HFFc6 (cell line): ENCODE measurements around the gene POLR2A. TPM values are rescaled to one million over a fixed set of nuclear protein-coding genes. Genes with fewer than 3 reads are reported as not detected.

Experiments
- DNase-seq: peaks from one replicate; pipeline ENCODE4 v3.0.0-alpha.2; 2018
- H3K27ac Mint-ChIP-seq: 2 replicates; pipeline ENCODE4 v1.8.0; 2020; ENCODE audit warnings: mild to moderate bottlenecking, mixed read lengths
- H3K27me3 Mint-ChIP-seq: 2 replicates; pipeline ENCODE4 v1.8.0; 2021; ENCODE audit warnings: mild to moderate bottlenecking, moderate library complexity, mixed read lengths; ENCODE audit not compliant: insufficient read depth
- H3K36me3 Mint-ChIP-seq: 2 replicates; pipeline ENCODE4 v1.8.0; 2021; ENCODE audit warnings: low read depth, mixed read lengths
- H3K4me1 Mint-ChIP-seq: 2 replicates; pipeline ENCODE4 v1.8.0; 2020; ENCODE audit warnings: low read depth, mixed read lengths
- H3K4me3 Mint-ChIP-seq: 2 replicates; pipeline ENCODE4 v1.8.0; 2020; ENCODE audit warnings: mild to moderate bottlenecking, moderate library complexity, mixed read lengths
- H3K9me3 Mint-ChIP-seq: 2 replicates; pipeline ENCODE4 v1.8.0; 2020; ENCODE audit warnings: mild to moderate bottlenecking, mixed read lengths
- CTCF ChIP-seq: fragments of 200-600 bp; sonication (generic); IDR thresholded peaks from 2 replicates; pipeline ENCODE4 v1.5.0; 2021; ENCODE audit warnings: antibody characterized with exemption, mild to moderate bottlenecking
- total RNA-seq, 6 experiments: library from RNA; stranded (reverse); fragmentation: NEBNext Ultra II Directional; extraction: Animal tissue kit (Norgen Biotek cat#: 25700); gene quantifications; 2 replicates in 1 of 6; 3 replicates in 5 of 6; pipeline ENCODE4 v1.2.3, GENCODE V29; 2021

The POLR2A gene
- total RNA-seq, 6 experiments from 2014 or later: 111 to 127 (median 118) TPM

DNA sequence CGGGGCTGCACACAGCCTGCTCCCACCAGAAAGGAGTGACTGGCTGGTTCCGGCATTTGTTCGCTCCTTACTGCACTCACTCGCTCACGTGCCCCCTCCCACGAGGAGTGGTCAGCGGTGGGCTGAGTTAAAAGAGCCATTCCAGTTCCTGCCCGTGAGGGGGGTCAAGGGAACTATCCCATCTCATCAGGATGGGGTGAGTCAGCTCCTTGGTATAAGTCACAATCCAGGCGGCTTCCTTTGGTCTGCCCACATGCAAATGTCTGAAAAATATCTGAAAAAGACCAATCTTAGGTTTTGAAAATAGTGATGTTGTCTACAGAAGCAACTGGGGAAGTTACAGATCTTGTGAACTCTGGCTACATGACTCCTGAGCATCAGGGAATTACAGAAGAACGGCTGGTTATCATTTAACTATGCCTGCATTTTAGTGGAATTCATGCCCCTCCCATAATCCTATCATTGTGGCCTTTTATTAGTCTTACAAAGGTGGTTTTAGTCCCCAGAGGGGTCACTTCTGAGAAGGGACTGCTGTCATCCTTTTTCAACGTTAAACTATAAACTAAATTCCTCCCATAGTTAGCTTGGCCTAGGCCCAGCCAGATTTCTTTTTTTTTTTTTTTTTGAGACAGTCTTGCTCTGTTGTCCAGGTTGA lies 54.9 kb downstream of the POLR2A start:
- TF ChIP-seq CTCF: no peak
- Mint-ChIP-seq H3K27ac (no peak overlapping the region), H3K36me3 (peaks cover 26% of the 10 kb centered on the region), H3K27me3 (peaks cover 14% of the 10 kb centered on the region), H3K4me1 (0 out of 2 replicates have a peak, but pooled peaks cover 6% of the 10 kb centered on the region), H3K4me3 (no peak overlapping the region), H3K9me3 (peaks cover 33% of the 10 kb centered on the region)
- no peak for DNase-seq

- no peak overlapping the region for H3K4me3 Mint-ChIP-seq
- H3K4me1 Mint-ChIP-seq: 0 out of 2 replicates have a peak, but pooled peaks cover 6% of the 10 kb centered on the region
- peaks cover 24% of the 10 kb centered on the region for H3K9me3 Mint-ChIP-seq
- no peak overlapping the region for H3K27ac Mint-ChIP-seq
- no peak for DNase-seq
- H3K36me3 Mint-ChIP-seq: peaks cover 22% of the 10 kb centered on the region
- no peak for TF ChIP-seq CTCF
- H3K27me3 Mint-ChIP-seq: peaks cover 12% of the 10 kb centered on the region
These were observed 57.0 kb downstream of the POLR2A start for GRCh38 chr17:7541074-7541621.

DNA sequence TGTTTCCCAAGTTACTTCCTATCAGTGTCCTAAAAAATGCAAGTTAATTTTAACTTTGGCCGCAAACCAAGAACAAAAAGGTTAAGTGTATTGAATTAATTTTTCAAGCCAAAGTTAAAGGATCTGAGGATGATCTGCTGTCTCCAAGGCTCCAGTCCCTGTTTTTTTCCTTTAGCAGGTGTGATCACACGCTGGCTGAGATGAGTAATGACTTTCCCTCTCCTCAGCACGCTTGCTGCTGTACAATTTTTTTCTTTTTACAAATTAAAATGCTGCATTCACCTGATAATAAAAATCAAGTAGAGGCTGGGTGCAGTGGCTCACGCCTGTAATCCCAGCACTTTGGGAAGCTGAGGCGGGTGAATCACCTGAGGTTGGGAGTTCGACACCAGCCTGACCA lies 60.7 kb downstream of the POLR2A start:
- Mint-ChIP-seq H3K27ac (no peak overlapping the region), H3K4me3 (no peak overlapping the region), H3K9me3 (no peaks in the 10 kb centered on the region), H3K36me3 (no peaks in the 10 kb centered on the region), H3K27me3 (peaks cover 9% of the 10 kb centered on the region), H3K4me1 (peaks cover 13% of the 10 kb centered on the region)
- no peak for DNase-seq
- no peak for TF ChIP-seq CTCF

DNA sequence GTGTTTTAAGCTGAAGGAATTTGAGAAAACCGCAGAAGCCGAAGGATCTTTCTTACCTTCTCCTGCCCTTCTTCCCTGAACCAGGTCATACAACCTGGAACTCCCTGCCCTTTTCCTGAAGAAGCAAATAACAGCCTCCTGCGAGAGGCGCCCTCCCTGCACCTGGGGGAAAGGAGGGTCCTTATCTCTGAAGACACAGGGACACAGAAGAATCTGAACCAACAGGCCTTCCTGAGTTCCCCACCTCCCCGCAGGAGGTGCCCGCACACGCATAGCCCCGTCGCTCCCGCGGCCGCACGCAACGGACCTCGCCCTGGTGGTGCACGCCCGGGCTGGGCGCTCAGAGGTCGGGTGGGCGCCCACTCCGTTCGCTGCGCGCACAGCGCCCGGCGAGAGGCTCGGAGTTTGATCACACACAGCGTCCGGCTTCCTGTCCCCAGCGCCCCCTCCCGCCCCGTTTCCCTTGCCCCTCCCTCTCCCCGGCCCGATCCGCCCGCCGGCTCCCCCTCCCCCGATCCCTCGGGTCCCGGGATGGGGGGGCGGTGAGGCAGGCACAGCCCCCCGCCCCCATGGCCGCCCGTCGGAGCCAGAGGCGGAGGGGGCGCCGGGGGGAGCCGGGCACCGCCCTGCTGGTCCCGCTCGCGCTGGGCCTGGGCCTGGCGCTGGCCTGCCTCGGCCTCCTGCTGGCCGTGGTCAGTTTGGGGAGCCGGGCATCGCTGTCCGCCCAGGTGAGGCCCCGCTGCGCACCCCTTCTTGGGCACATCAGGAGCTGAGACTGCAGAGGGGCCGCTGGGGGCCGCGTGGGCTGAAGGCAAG lies 64.6 kb downstream of the POLR2A start, which contains the start of gene TNFSF12:
TSS of gene TNFSF12 (plus strand) at position 474 of the 816 bp plus-strand sequence. CDS start at position 570, 96 bp downstream.
- peak; percentile 53 for TF ChIP-seq CTCF
- Mint-ChIP-seq H3K4me3 (peak within 1 kb of the TSS; percentile 83), H3K27me3 (no peaks in the 10 kb centered on the region), H3K9me3 (no peaks in the 10 kb centered on the region), H3K27ac (peak within 1 kb of the TSS; percentile 36; the same call in 1 of the 2 replicates), H3K4me1 (peaks cover 14% of the 10 kb centered on the region), H3K36me3 (no peaks in the 10 kb centered on the region; the same call in 1 of the 2 replicates)
- no peak for DNase-seq

Other genes with a start within 250 kb of the POLR2A start
- gene DVL2, start 249.8 kb upstream of the POLR2A start, total RNA-seq: 10 to 100 TPM; 24.9 to 29.1 (median 27.0) TPM
- 10 to 100 TPM; 57.0 to 75.0 (median 68.2) TPM for gene PHF23, start 244.9 kb upstream of the POLR2A start, total RNA-seq
- gene GABARAP, start 241.9 kb upstream of the POLR2A start, total RNA-seq: 100 to 1,000 TPM; 399 to 470 (median 426) TPM
- 100 to 1,000 TPM; 127 to 168 (median 146) TPM for gene CTDNEP1, start 232.6 kb upstream of the POLR2A start, total RNA-seq
- 10 to 100 TPM; 28.7 to 36.1 (median 34.0) TPM for gene ELP5, start 232.2 kb upstream of the POLR2A start, total RNA-seq
- gene CLDN7, start 221.9 kb upstream of the POLR2A start, total RNA-seq: 1 to 10 TPM in 4 of 6 experiments, under 1 TPM in 2; 0.43 to 3.0 (median 1.7) TPM
- under 1 TPM in 5 of 6 experiments, not detected in 1; 0.07 to 0.09 (median 0.09) TPM for gene SLC2A4, start 202.6 kb upstream of the POLR2A start, total RNA-seq
- gene YBX2, start 189.7 kb upstream of the POLR2A start, total RNA-seq: not detected
- gene EIF5A, start 176.7 kb upstream of the POLR2A start, total RNA-seq: 1,000 to 10,000 TPM; 1,011 to 1,116 (median 1,072) TPM
- gene GPS2, start 169.0 kb upstream of the POLR2A start, total RNA-seq: 10 to 100 TPM; 34.7 to 45.2 (median 40.7) TPM
- gene NEURL4, start 155.0 kb upstream of the POLR2A start, total RNA-seq: 10 to 100 TPM; 18.7 to 24.6 (median 20.4) TPM
- gene ACAP1, start 147.8 kb upstream of the POLR2A start, total RNA-seq: 1 to 10 TPM; 3.2 to 6.4 (median 4.9) TPM
- 10 to 100 TPM; 11.2 to 14.5 (median 12.6) TPM for gene KCTD11, start 132.2 kb upstream of the POLR2A start, total RNA-seq
- not detected for gene TMEM95, start 129.2 kb upstream of the POLR2A start, total RNA-seq
- gene TNK1, start 103.3 kb upstream of the POLR2A start, total RNA-seq: under 1 TPM; 0.20 to 0.41 (median 0.26) TPM
- 100 to 1,000 TPM in 1 of 6 experiments, 10 to 100 TPM in 5; 85.6 to 114 (median 98.5) TPM for gene PLSCR3, start 89.8 kb upstream of the POLR2A start, total RNA-seq
- gene TMEM256, start 80.3 kb upstream of the POLR2A start, total RNA-seq: 10 to 100 TPM; 52.2 to 79.1 (median 72.3) TPM
- gene NLGN2, start 76.5 kb upstream of the POLR2A start, total RNA-seq: 10 to 100 TPM; 41.3 to 57.3 (median 46.2) TPM
- not detected for gene SPEM1, start 64.0 kb upstream of the POLR2A start, total RNA-seq
- gene SPEM2, start 58.8 kb upstream of the POLR2A start, total RNA-seq: not detected
- not detected for gene SPEM3, start 55.5 kb upstream of the POLR2A start, total RNA-seq
- gene TMEM102, start 48.9 kb upstream of the POLR2A start, total RNA-seq: 1 to 10 TPM; 2.2 to 2.9 (median 2.8) TPM
- gene FGF11, start 44.9 kb upstream of the POLR2A start, total RNA-seq: under 1 TPM in 3 of 6 experiments, not detected in 3; 0.10 to 0.31 (median 0.24) TPM
- 1 to 10 TPM; 2.0 to 2.8 (median 2.4) TPM for gene CHRNB1, start 39.3 kb upstream of the POLR2A start, total RNA-seq
- 10 to 100 TPM; 62.7 to 75.9 (median 68.6) TPM for gene ZBTB4, start 4.7 kb upstream of the POLR2A start, total RNA-seq
- not detected for gene SLC35G6, start 2.9 kb upstream of the POLR2A start, total RNA-seq
- 10 to 100 TPM; 22.0 to 28.3 (median 25.4) TPM for gene TNFSF12, start 64.7 kb downstream of the POLR2A start, total RNA-seq
- gene TNFSF13, start 74.4 kb downstream of the POLR2A start, total RNA-seq: 1 to 10 TPM; 1.2 to 2.8 (median 1.5) TPM
- gene SENP3, start 77.6 kb downstream of the POLR2A start, total RNA-seq: 10 to 100 TPM; 53.9 to 70.3 (median 60.3) TPM
- gene CD68, start 95.3 kb downstream of the POLR2A start, total RNA-seq: 10 to 100 TPM; 46.6 to 71.7 (median 68.5) TPM
- 10 to 100 TPM; 59.2 to 91.2 (median 68.6) TPM for gene MPDU1, start 99.5 kb downstream of the POLR2A start, total RNA-seq
- 1 to 10 TPM in 1 of 6 experiments, under 1 TPM in 5; 0.62 to 1.0 (median 0.81) TPM for gene SOX15, start 105.7 kb downstream of the POLR2A start, total RNA-seq
- gene FXR2, start 130.5 kb downstream of the POLR2A start, total RNA-seq: 10 to 100 TPM; 49.3 to 62.3 (median 51.5) TPM
- gene SAT2, start 143.5 kb downstream of the POLR2A start, total RNA-seq: 10 to 100 TPM; 39.2 to 55.0 (median 43.5) TPM
- gene SHBG, start 145.8 kb downstream of the POLR2A start, total RNA-seq: 1 to 10 TPM in 1 of 6 experiments, under 1 TPM in 5; 0.36 to 1.2 (median 0.79) TPM
- gene ATP1B2, start 166.6 kb downstream of the POLR2A start, total RNA-seq: not detected
- 10 to 100 TPM; 68.1 to 84.3 (median 75.4) TPM for gene TP53, start 203.1 kb downstream of the POLR2A start, total RNA-seq
- 10 to 100 TPM in 5 of 6 experiments, 1 to 10 TPM in 1; 8.6 to 18.2 (median 15.2) TPM for gene WRAP53, start 204.1 kb downstream of the POLR2A start, total RNA-seq
- gene EFNB3, start 220.8 kb downstream of the POLR2A start, total RNA-seq: under 1 TPM; 0.12 to 0.34 (median 0.24) TPM
- gene DNAH2, start 233.4 kb downstream of the POLR2A start, total RNA-seq: not detected